ENCODE data around the gene KAZN. TPM values are rescaled to one million over a fixed set of nuclear protein-coding genes. Genes with fewer than 3 reads are reported as not detected.

The KAZN gene
- total and polyA plus RNA-seq, 2 of the 8 experiments (the other 6 are each of a cell fraction or from before 2014, with no cell fraction given): 3.7 to 11.8 TPM

- no peak for TF ChIP-seq CHD7 (IDR thresholded peaks at IDR 0.05; ENCODE audit: insufficient replicate concordance, low read length)
- no peak for TF ChIP-seq ASH2L (IDR thresholded peaks at IDR 0.05; ENCODE audit: low read length)
- no peak for TF ChIP-seq BACH1 (IDR thresholded peaks at IDR 0.05; ENCODE audit: low read length)
- no peak for TF ChIP-seq TBP (IDR thresholded peaks at IDR 0.05; ENCODE audit: low read depth, low read length)
- TF ChIP-seq E2F6 (IDR thresholded peaks at IDR 0.05): no peak
- TF ChIP-seq MAX (IDR thresholded peaks at IDR 0.05): no peak
- no peak for TF ChIP-seq SAP30 (IDR thresholded peaks at IDR 0.05; ENCODE audit: insufficient read depth, insufficient replicate concordance, low read length)
These were observed 5.2 kb downstream of the KAZN start (continued) for GRCh38 chr1:14603645-14604044.
